ENCODE results near the gene CLEC4M. TPM values are rescaled to one million over a fixed set of nuclear protein-coding genes. Genes with fewer than 3 reads are reported as not detected.

CLEC4M gene
- polyA plus RNA-seq, 1 experiment = not detected

DNA sequence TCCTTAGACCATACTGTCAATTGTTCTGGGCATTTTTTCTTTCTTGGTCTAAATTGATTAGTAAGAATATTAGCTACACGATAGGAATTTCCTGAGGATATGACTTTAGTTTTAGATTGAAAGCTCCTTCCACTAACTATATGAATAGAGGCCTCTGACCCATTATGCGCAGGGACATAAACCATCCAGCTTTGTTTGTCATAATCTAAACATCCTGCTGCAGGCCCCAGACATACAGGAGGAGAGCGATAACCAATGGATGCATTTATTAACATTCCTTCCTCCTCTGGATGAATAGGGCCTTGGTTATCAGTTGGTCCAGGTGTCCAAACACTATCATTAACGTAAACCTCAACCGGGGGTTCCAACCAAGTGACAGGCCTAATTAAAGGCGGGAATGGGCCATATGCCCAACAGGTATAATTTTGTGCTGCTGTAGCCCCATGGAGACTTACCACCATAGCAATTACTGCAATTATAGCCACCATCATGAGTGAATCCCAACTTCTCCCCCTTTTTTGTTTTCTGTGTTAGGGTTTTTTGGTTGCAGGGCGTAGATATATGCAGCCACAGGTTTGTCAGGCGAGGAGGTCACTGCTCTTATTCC, 32.6 kb downstream of the CLEC4M start:
- H3K27me3 ChIP-seq (ENCODE audit: control insufficient read depth, insufficient read depth, low read length) = no peaks in the 10 kb centered on the region
- TF ChIP-seq, protein P1, sequence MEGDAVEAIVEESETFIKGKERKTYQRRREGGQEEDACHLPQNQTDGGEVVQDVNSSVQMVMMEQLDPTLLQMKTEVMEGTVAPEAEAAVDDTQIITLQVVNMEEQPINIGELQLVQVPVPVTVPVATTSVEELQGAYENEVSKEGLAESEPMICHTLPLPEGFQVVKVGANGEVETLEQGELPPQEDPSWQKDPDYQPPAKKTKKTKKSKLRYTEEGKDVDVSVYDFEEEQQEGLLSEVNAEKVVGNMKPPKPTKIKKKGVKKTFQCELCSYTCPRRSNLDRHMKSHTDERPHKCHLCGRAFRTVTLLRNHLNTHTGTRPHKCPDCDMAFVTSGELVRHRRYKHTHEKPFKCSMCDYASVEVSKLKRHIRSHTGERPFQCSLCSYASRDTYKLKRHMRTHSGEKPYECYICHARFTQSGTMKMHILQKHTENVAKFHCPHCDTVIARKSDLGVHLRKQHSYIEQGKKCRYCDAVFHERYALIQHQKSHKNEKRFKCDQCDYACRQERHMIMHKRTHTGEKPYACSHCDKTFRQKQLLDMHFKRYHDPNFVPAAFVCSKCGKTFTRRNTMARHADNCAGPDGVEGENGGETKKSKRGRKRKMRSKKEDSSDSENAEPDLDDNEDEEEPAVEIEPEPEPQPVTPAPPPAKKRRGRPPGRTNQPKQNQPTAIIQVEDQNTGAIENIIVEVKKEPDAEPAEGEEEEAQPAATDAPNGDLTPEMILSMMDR (IDR thresholded peaks at IDR 0.05; ENCODE audit: low read depth, low read length) = no peak
- CTCF ChIA-PET = interaction anchor here (2.1 to 2.2 kb wide), 2 partner anchors 227 to 441 kb away, joined by 9 to 18 read pairs; no protein-coding TSS in a partner anchor
- peaks cover 3% of the 10 kb centered on the region for H3K9me3 ChIP-seq (ENCODE audit: control insufficient read depth, insufficient read depth, low read length)
- peak; percentile 2 for DNase-seq (ENCODE audit: low read depth, low spot score)
- no peak overlapping the region for H3K4me3 ChIP-seq (ENCODE audit: low read depth, low read length)
- H3K27ac ChIP-seq (ENCODE audit: low read depth, low read length) = no peak overlapping the region
- POLR2A ChIA-PET = no interaction called here

DNA sequence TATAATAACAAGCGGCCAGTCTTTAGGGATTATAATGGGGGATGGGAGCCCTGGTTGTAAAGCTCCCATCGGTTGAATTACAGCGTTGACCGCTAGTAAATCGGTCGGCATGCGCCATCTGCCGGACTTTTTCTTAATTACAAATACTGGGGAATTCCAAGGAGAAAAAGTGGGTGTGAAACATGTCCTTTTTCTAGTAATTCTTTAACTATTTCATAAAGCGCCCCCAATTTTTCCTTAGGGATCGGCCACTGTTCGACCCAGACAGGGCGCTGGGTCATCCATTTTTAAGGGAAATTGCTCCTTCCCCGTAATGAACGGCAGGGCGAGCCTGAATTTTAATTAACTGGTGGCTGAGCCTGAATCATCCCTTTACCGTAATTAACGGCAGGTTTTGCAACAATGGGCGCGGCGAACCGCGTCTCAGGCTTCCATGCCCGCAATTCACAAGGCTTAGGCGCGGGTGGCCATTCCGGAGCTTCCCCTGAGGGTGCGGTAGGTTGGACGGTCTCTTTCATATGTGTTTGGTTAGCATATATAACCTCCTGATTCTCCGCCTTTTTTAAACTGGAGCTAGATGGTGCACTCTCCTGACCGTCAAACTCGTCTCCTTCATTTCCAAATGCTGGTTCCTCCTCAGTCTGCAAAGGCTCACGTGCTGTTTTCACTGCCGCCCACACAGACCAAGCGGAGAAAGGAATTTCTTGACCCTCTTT, 36.8 kb downstream of the CLEC4M start:
- peaks cover 2% of the 10 kb centered on the region for H3K27me3 ChIP-seq (ENCODE audit: control insufficient read depth, insufficient read depth, low read length)
- H3K4me3 ChIP-seq (ENCODE audit: low read depth, low read length) = peak overlapping the region; percentile 51
- CTCF ChIA-PET = interaction anchor here (0.5 to 4.6 kb wide), 32 partner anchors 10 to 700 kb away, joined by 3 to 191 read pairs (median 4); partner anchors contain the start of gene TRAPPC5
- POLR2A ChIA-PET = interaction anchor here (0.6 to 1.5 kb wide), 5 partner anchors 104 to 231 kb away, joined by 4 to 9 read pairs (median 7); partner anchors contain the start of genes MAP2K7 and TRAPPC5
- H3K27ac ChIP-seq (ENCODE audit: low read depth, low read length) = no peak overlapping the region
- TF ChIP-seq, protein P1 (IDR thresholded peaks at IDR 0.05; ENCODE audit: low read depth, low read length) = peak; percentile 62
- peaks cover 14% of the 10 kb centered on the region for H3K9me3 ChIP-seq (ENCODE audit: control insufficient read depth, insufficient read depth, low read length)
- peak; percentile 55 for DNase-seq (ENCODE audit: low read depth, low spot score)

DNA sequence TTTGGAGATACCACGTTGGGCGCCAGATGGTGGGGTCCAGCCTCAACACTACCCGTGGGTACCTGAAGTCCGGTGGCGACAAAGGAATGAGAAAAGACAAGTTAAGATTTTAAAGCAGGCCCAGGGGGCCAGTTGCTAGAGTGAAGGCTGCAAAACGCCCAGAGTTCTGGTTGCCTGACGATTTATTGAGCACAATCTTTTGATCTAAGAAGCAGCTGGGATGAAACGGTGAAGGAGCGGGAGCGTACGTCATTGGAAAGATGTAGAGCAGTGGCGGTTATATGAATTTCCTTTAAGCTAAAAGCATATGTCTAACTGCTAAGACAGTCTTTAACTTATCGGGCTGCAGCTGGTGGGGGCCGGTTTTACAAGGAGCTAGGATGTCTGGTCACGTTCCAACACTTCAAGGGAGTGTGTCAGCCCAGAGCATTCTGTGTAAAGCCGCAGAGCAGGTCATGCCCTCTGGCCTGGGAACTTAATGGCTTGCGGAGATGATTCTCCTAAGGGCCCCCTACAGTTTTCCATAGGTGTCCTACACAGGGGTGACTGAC, 38.1 kb downstream of the CLEC4M start:
- TF ChIP-seq, protein P1 (IDR thresholded peaks at IDR 0.05; ENCODE audit: low read depth, low read length) = no peak
- no peak for DNase-seq (ENCODE audit: low read depth, low spot score)
- Histone ChIP-seq H3K4me3 (ENCODE audit: low read depth, low read length) (no peak overlapping the region), H3K27me3 (ENCODE audit: control insufficient read depth, insufficient read depth, low read length) (peaks cover 2% of the 10 kb centered on the region), H3K27ac (ENCODE audit: low read depth, low read length) (no peak overlapping the region), H3K9me3 (ENCODE audit: control insufficient read depth, insufficient read depth, low read length) (peaks cover 14% of the 10 kb centered on the region)
- POLR2A ChIA-PET = no interaction called here
- CTCF ChIA-PET = interaction anchor here (0.6 to 4.6 kb wide), 11 partner anchors 16 to 702 kb away, joined by 3 to 191 read pairs (median 4); partner anchors contain the start of gene TRAPPC5

DNA sequence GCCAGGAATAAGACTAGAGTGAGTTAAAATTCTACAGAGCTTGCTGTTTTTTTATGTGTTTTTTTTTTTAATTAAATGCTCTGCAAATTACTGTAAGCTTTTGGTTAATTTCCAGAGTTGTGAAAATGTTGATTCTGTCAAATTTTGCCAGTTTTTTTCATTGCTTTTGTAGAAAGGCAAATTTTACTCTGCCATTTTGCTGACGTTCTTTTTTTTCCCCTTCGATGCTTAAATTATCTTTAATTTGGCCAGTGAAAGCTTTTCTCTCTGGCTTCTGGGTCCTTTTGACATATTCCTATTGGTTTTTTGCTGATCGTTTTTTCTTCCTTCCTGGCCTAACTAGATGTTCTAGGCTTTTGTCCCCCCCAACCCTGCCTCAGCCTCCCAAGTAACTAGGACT, 43.2 kb downstream of the CLEC4M start:
- TF ChIP-seq, protein P1 (IDR thresholded peaks at IDR 0.05; ENCODE audit: low read depth, low read length) = no peak
- peaks cover 2% of the 10 kb centered on the region for H3K27me3 ChIP-seq (ENCODE audit: control insufficient read depth, insufficient read depth, low read length)
- no peak overlapping the region for H3K27ac ChIP-seq (ENCODE audit: low read depth, low read length)
- ChIA-PET POLR2A (no interaction called here), CTCF (interaction anchor here (0.6 to 1.9 kb wide), 3 partner anchors 156 to 239 kb away, joined by 3 to 9 read pairs (median 3); no protein-coding TSS in a partner anchor)
- H3K4me3 ChIP-seq (ENCODE audit: low read depth, low read length) = no peak overlapping the region
- peaks cover 4% of the 10 kb centered on the region for H3K9me3 ChIP-seq (ENCODE audit: control insufficient read depth, insufficient read depth, low read length)
- no peak for DNase-seq (ENCODE audit: low read depth, low spot score)

Measured in AG04450 (cell line).